H1 (cell line): ENCODE measurements around the gene SBF2. TPM values are rescaled to one million over a fixed set of nuclear protein-coding genes. Genes with fewer than 3 reads are reported as not detected.

Experiments
- CTCF ChIA-PET: fragments of 300-600 bp; sonication (Branson Sonifier 250); formaldehyde crosslinking; loops from one replicate; lab custom pipeline; 2021; ENCODE audit not compliant: partially characterized antibody; lab: Charles Lee
- POLR2A ChIA-PET: fragments of 300-600 bp; sonication (Branson Sonifier 250); formaldehyde crosslinking; loops from one replicate; lab custom pipeline; 2021; ENCODE audit warnings: inconsistent platforms; ENCODE audit not compliant: partially characterized antibody; lab: Charles Lee
- DNase-seq, 2 experiments: peaks; one replicate each; pipeline versions ENCODE4 v3.0.0 to v3.0.0-alpha.2; 2010 to 2022; ENCODE audit warnings: low spot score in 2 of 2, low read depth in 1 of 2, mixed read lengths in 1 of 2
- FAIRE-seq: peaks from 2 replicates; lab custom pipeline; 2011; peaks lifted over from hg19 to GRCh38; lab: Jason Lieb, UNC
- H2AFZ ChIP-seq: 2 replicates; pipeline ENCODE4 v1.8.1; 2012; ENCODE audit warnings: low read length, inconsistent platforms
- H2AK5ac ChIP-seq: 2 replicates; pipeline ENCODE4 v1.6.1; 2013; ENCODE audit warnings: low read depth, low read length
- H2BK120ac ChIP-seq: replicated peaks from 2 replicates; pipeline ENCODE3; 2013; ENCODE audit warnings: low read depth, low read length, inconsistent platforms
- H2BK12ac ChIP-seq: 2 replicates; pipeline ENCODE4 v1.6.1; 2013; ENCODE audit warnings: low read depth, low read length
- H2BK15ac ChIP-seq: 2 replicates; pipeline ENCODE4 v1.6.1; 2013; ENCODE audit warnings: low read length
- H2BK20ac ChIP-seq: 2 replicates; pipeline ENCODE4 v1.6.1; 2013; ENCODE audit warnings: low read length
- H2BK5ac ChIP-seq: 2 replicates; pipeline ENCODE4 v1.6.1; 2013; ENCODE audit warnings: low read depth, low read length
- H3K14ac ChIP-seq: 2 replicates; pipeline ENCODE4 v1.6.1; 2013; ENCODE audit warnings: inconsistent platforms; ENCODE audit not compliant: insufficient read length
- H3K18ac ChIP-seq: 2 replicates; pipeline ENCODE4 v1.6.1; 2013; ENCODE audit warnings: low read length; ENCODE audit errors: extremely low read depth
- H3K23ac ChIP-seq: 2 replicates; pipeline ENCODE4 v1.6.1; 2013; ENCODE audit warnings: inconsistent platforms; ENCODE audit not compliant: insufficient read length
- H3K23me2 ChIP-seq: 2 replicates; pipeline ENCODE4 v1.6.1; 2013; ENCODE audit warnings: low read depth, low read length
- H3K27ac ChIP-seq: 2 replicates; pipeline ENCODE4 v1.6.1; 2011; ENCODE audit warnings: low read depth, low read length, inconsistent platforms
- H3K27me3 ChIP-seq, 4 experiments: replicated peaks in 1 of 4; 1 replicate in 1 of 4; 2 replicates in 3 of 4; pipeline versions ENCODE4 v1.6.1 to v1.8.1; 2011 to 2013; ENCODE audit warnings: low read length in 3 of 4, mild to moderate bottlenecking in 3 of 4, inconsistent platforms in 2 of 4, mixed read lengths in 2 of 4, moderate library complexity in 1 of 4; ENCODE audit not compliant: control insufficient read depth in 3 of 4, insufficient read depth in 3 of 4; ENCODE audit errors: extremely low read depth in 1 of 4
- H3K36me3 ChIP-seq, 4 experiments: 2 replicates each; pipeline versions ENCODE4 v1.6.1 to v1.8.1; 2011 to 2013; ENCODE audit warnings: mild to moderate bottlenecking in 4 of 4, low read length in 3 of 4, moderate library complexity in 2 of 4, control low read depth in 1 of 4, inconsistent platforms in 1 of 4; ENCODE audit not compliant: insufficient read depth in 4 of 4, control insufficient read depth in 2 of 4
- H3K4ac ChIP-seq: replicated peaks from 2 replicates; pipeline ENCODE3; 2013; ENCODE audit warnings: low read length, low read depth, mixed read lengths, inconsistent platforms; ENCODE audit not compliant: insufficient read length
- H3K4me1 ChIP-seq, 4 experiments: replicated peaks in 1 of 4; 1 replicate in 1 of 4; 2 replicates in 3 of 4; pipeline versions ENCODE4 v1.6.1 to v1.8.1; 2011 to 2013; ENCODE audit warnings: low read length in 3 of 4, inconsistent platforms in 2 of 4, mixed read lengths in 1 of 4; ENCODE audit not compliant: insufficient read depth in 4 of 4, control insufficient read depth in 3 of 4
- H3K4me2 ChIP-seq, 2 experiments: 2 replicates each; pipeline versions ENCODE4 v1.6.1 to v1.8.1; 2011 to 2013; ENCODE audit warnings: low read depth in 2 of 2, low read length in 2 of 2, control low read depth in 1 of 2, inconsistent platforms in 1 of 2, mild to moderate bottlenecking in 1 of 2; ENCODE audit not compliant: insufficient read depth in 1 of 2
- H3K4me3 ChIP-seq, 4 experiments: fragments of 200-600, 300-600 bp in 1 of 4; sonication (generic), shearing (Covaris generic), sonication (Bioruptor Twin) in 1 of 4; 2 replicates each; pipeline versions ENCODE4 v1.5.1 to v1.8.1; 2011 to 2016; ENCODE audit warnings: low read length in 4 of 4, low read depth in 3 of 4, control low read depth in 2 of 4, inconsistent platforms in 2 of 4, mild to moderate bottlenecking in 2 of 4, mixed read lengths in 1 of 4, moderate library complexity in 1 of 4; ENCODE audit not compliant: insufficient read depth in 2 of 4; ENCODE audit errors: extremely low read depth in 1 of 4
- H3K56ac ChIP-seq: replicated peaks from 2 replicates; pipeline ENCODE3; 2013; ENCODE audit warnings: low read depth, mild to moderate bottlenecking, mixed read lengths, low read length, inconsistent platforms; ENCODE audit not compliant: insufficient read length
- H3K79me1 ChIP-seq: 2 replicates; pipeline ENCODE4 v1.6.1; 2013; ENCODE audit warnings: low read depth, low read length, control low read depth
- H3K79me2 ChIP-seq, 2 experiments: 2 replicates each; pipeline versions ENCODE4 v1.6.1 to v1.8.1; 2012 to 2013; ENCODE audit warnings: low read length in 2 of 2, mild to moderate bottlenecking in 2 of 2, inconsistent platforms in 1 of 2; ENCODE audit not compliant: insufficient read depth in 2 of 2, control insufficient read depth in 1 of 2
- H3K9ac ChIP-seq, 4 experiments: replicated peaks in 1 of 4; 1 replicate in 1 of 4; 2 replicates in 3 of 4; pipeline versions ENCODE4 v1.6.1 to v1.8.1; 2011 to 2013; ENCODE audit warnings: low read depth in 3 of 4, low read length in 3 of 4, control low read depth in 2 of 4, mild to moderate bottlenecking in 2 of 4, moderate library complexity in 2 of 4, inconsistent platforms in 1 of 4; ENCODE audit errors: extremely low read depth in 1 of 4
- H3K9me3 ChIP-seq, 2 experiments: 2 replicates each; pipeline versions ENCODE4 v1.6.1 to v1.8.1; 2012 to 2013; ENCODE audit warnings: mild to moderate bottlenecking in 2 of 2, moderate library complexity in 2 of 2, control low read depth in 1 of 2, inconsistent platforms in 1 of 2, low read depth in 1 of 2, low read length in 1 of 2, mixed read lengths in 1 of 2; ENCODE audit not compliant: insufficient read depth in 2 of 2
- H4K20me1 ChIP-seq, 2 experiments: replicated peaks in 1 of 2; 2 replicates each; pipeline versions ENCODE3 to v1.8.1; 2011 to 2013; ENCODE audit warnings: inconsistent platforms in 2 of 2, low read length in 2 of 2, mild to moderate bottlenecking in 1 of 2; ENCODE audit not compliant: insufficient read depth in 2 of 2, control insufficient read depth in 1 of 2
- H4K5ac ChIP-seq: 2 replicates; pipeline ENCODE4 v1.6.1; 2013; ENCODE audit warnings: low read length, low read depth, mixed read lengths, inconsistent platforms; ENCODE audit not compliant: insufficient read length
- H4K8ac ChIP-seq: 2 replicates; pipeline ENCODE4 v1.8.0; 2013; ENCODE audit warnings: mild to moderate bottlenecking, moderate library complexity, low read length, inconsistent platforms; ENCODE audit not compliant: insufficient read depth; ENCODE audit errors: extremely low read depth
- H4K91ac ChIP-seq: replicated peaks from 2 replicates; pipeline ENCODE3; 2013; ENCODE audit warnings: low read length, mixed read lengths, inconsistent platforms; ENCODE audit not compliant: insufficient read length
- BRCA1 ChIP-seq: IDR thresholded peaks from 2 replicates; pipeline ENCODE4 v1.6.1; 2012; ENCODE audit warnings: low read depth, low read length, improper control_type of control experiment
- CBX8 ChIP-seq: fragments of 300-800, 300-1000 bp; sonication (generic); IDR thresholded peaks from 2 replicates; pipeline ENCODE4 v1.7.1; 2016; ENCODE audit warnings: low read depth, low read length, borderline replicate concordance
- CHD1 ChIP-seq: IDR thresholded peaks from 2 replicates; pipeline ENCODE4 v1.6.1; 2012; ENCODE audit warnings: low read depth, low read length, improper control_type of control experiment
- EP300 ChIP-seq, 2 experiments: IDR thresholded peaks; 1 replicate in 1 of 2; 2 replicates in 1 of 2; pipeline ENCODE4 v1.6.1; 2011 to 2012; ENCODE audit warnings: low read depth in 2 of 2, low read length in 2 of 2, mild to moderate bottlenecking in 2 of 2, borderline replicate concordance in 1 of 2, inconsistent platforms in 1 of 2, moderate library complexity in 1 of 2
- HDAC6 ChIP-seq: IDR thresholded peaks from one replicate; pipeline ENCODE4 v1.7.1; 2012; ENCODE audit warnings: low read depth, mild to moderate bottlenecking, inconsistent platforms, low read length, moderate library complexity
- KDM1A ChIP-seq: fragments of 200-600, 300-600 bp; sonication (generic); IDR thresholded peaks from 2 replicates; pipeline ENCODE4 v1.7.1; 2016; ENCODE audit warnings: mild to moderate bottlenecking, low read length, borderline replicate concordance
- RBBP5 ChIP-seq: IDR thresholded peaks from 2 replicates; pipeline ENCODE4 v1.7.1; 2012; ENCODE audit warnings: low read depth, mild to moderate bottlenecking, inconsistent platforms, low read length, moderate library complexity, borderline replicate concordance
- RFX5 ChIP-seq: IDR thresholded peaks from 2 replicates; pipeline ENCODE4 v1.6.1; 2011; ENCODE audit warnings: low read depth, low read length, improper control_type of control experiment, borderline replicate concordance
- RXRA ChIP-seq: IDR thresholded peaks from 2 replicates; pipeline ENCODE4 v1.6.1; 2011; ENCODE audit warnings: low read depth, mild to moderate bottlenecking, low read length, moderate library complexity; ENCODE audit not compliant: insufficient read depth
- SP4 ChIP-seq: IDR thresholded peaks from 2 replicates; pipeline ENCODE4 v1.6.1; 2012; ENCODE audit warnings: low read length, inconsistent platforms
- SRF ChIP-seq: IDR thresholded peaks from 2 replicates; pipeline ENCODE4 v1.6.1; 2011; ENCODE audit warnings: mild to moderate bottlenecking, low read depth, low read length, moderate library complexity
- SUZ12 ChIP-seq: fragments of 200-600 bp; sonication (generic); IDR thresholded peaks from 2 replicates; pipeline ENCODE4 v1.6.1; 2012; ENCODE audit warnings: mild to moderate bottlenecking, inconsistent platforms, low read length, moderate library complexity, mixed read lengths
- USF2 ChIP-seq: IDR thresholded peaks from 2 replicates; pipeline ENCODE4 v1.6.1; 2011; ENCODE audit warnings: low read length, improper control_type of control experiment
- YY1 ChIP-seq: IDR thresholded peaks from 2 replicates; pipeline ENCODE4 v1.6.1; 2011; ENCODE audit warnings: low read depth, mild to moderate bottlenecking, low read length
- ZNF274 ChIP-seq: IDR thresholded peaks from 2 replicates; pipeline ENCODE4 v1.7.0; 2012; ENCODE audit warnings: low read length, borderline replicate concordance; ENCODE audit errors: extremely low read depth
- polyA plus RNA-seq, 7 experiments: library from polyadenylated mRNA; depleted of rRNA in 3 of 7; stranded (reverse) in 5 of 7; unstranded in 2 of 7; fragments of >200 nt in 5 of 7; fragments of 200-250 nt in 2 of 7; gene quantifications; 1 replicate in 5 of 7; 2 replicates in 1 of 7; 4 replicates in 1 of 7; pipeline versions ENCODE4 v1.2.1 to v1.2.3, GENCODE V29; 2011 to 2013; ENCODE audit warnings: missing spikeins in 2 of 7, mixed read lengths in 2 of 7
- total RNA-seq: library from RNA; stranded (reverse); fragmentation: NEBNext Ultra II Directional; extraction: Animal tissue kit (Norgen Biotek cat#: 25700); gene quantifications from 2 replicates; pipeline ENCODE4 v1.2.1, GENCODE V29; 2021

The SBF2 gene
- total and polyA plus RNA-seq, 2 of the 8 experiments (the other 6 are each of a cell fraction or from before 2014, with no cell fraction given): 36.7 to 50.5 TPM

- TF ChIP-seq USF2: no peak
- no peak for TF ChIP-seq SRF
- no peak for TF ChIP-seq RBBP5
- no peak for TF ChIP-seq RXRA
- TF ChIP-seq SUZ12: no peak
- TF ChIP-seq SP4: no peak
- TF ChIP-seq EP300 (IDR thresholded peaks at IDR 0.05; ENCODE audit: borderline replicate concordance in 1 of 2, low read depth in 2 of 2, low read length in 2 of 2): no peak
- TF ChIP-seq KDM1A: no peak
- TF ChIP-seq ZNF274: no peak
- TF ChIP-seq HDAC6: no peak
- TF ChIP-seq CHD1: no peak
- TF ChIP-seq CBX8: no peak
- TF ChIP-seq RFX5: no peak
- no peak for TF ChIP-seq YY1
- no peak for TF ChIP-seq BRCA1
- Histone ChIP-seq H3K9me3 (0 out of 4 replicates have a peak, but pooled peaks cover 0 to 4% of the 10 kb centered on the region in 2 experiments), H2AFZ (no peak overlapping the region), H3K9ac (no peak overlapping the region), H2BK120ac (no peak overlapping the region), H3K79me1 (no peaks in the 10 kb centered on the region), H4K5ac (no peak overlapping the region), H3K4me1 (no peaks in the 10 kb centered on the region), H3K14ac (no peak overlapping the region), H3K23ac (no peak overlapping the region), H4K8ac (no peak overlapping the region), H2AK5ac (no peak overlapping the region), H3K56ac (no peak overlapping the region), H3K4me3 (no peak overlapping the region), H3K36me3 (no peaks in the 10 kb centered on the region), H2BK5ac (no peak overlapping the region), H3K4me2 (no peak overlapping the region), H3K23me2 (no peaks in the 10 kb centered on the region), H3K4ac (no peak overlapping the region), H4K91ac (no peak overlapping the region), H2BK12ac (no peak overlapping the region), H2BK15ac (no peak overlapping the region), H4K20me1 (no peaks in the 10 kb centered on the region), H3K27ac (no peak overlapping the region), H2BK20ac (no peak overlapping the region), H3K79me2 (peaks cover 0 to 10% of the 10 kb centered on the region in 2 experiments; a peak in 1 of 4 replicates), H3K27me3 (no peaks in the 10 kb centered on the region), H3K18ac (no peak overlapping the region)
- CTCF ChIA-PET: interaction anchor here (0.6 kb wide), 1 partner anchor 175 kb away, joined by 3 read pairs; no protein-coding TSS in a partner anchor
- DNase-seq (no peak), FAIRE-seq (no peak)
- POLR2A ChIA-PET: no interaction called here
Observed at GRCh38 chr11:10149553-10149952, 144.5 kb downstream of the SBF2 start.
